ENCODE measurements around the gene ZNF333.
"Not testable (repeated sequence)": the region's sequence is repeated elsewhere in the genome, so short reads cannot be mapped to it uniquely, and the experiment has no call there.

The ZNF333 gene

GRCh38 chr19:14764401-14764800 is 74.6 kb downstream of the ZNF333 start:
- peaks cover 0 to 2% of the 10 kb centered on the region in 2 donors for H3K9me3 ChIP-seq (replicated peaks in 1 of 2; ENCODE audit: control insufficient read depth in 2 of 2, insufficient read depth in 1 of 2, low read depth in 1 of 2, low read length in 2 of 2)
- H3K18ac ChIP-seq (ENCODE audit: low read length) = no peak overlapping the region
- no peak overlapping the region for H2BK5ac ChIP-seq (ENCODE audit: low read length)
- no peak overlapping the region for H3K4me3 ChIP-seq (ENCODE audit: low read length in 2 of 2)
- no peak overlapping the region for H3K4ac ChIP-seq (ENCODE audit: low read length)
- H2BK15ac ChIP-seq (ENCODE audit: low read length) = no peak overlapping the region
- no peak overlapping the region for H3K9ac ChIP-seq (ENCODE audit: low read depth, low read length, poor library complexity)
- H2BK12ac ChIP-seq (ENCODE audit: low read length) = no peak overlapping the region
- H2BK120ac ChIP-seq (ENCODE audit: low read depth, low read length) = no peak overlapping the region
- no peak overlapping the region for H4K8ac ChIP-seq (ENCODE audit: low read depth, low read length)
- WGBS, 2 donors (ENCODE audit: extremely low coverage in 2 of 2, insufficient read length in 2 of 2, insufficient replicate concordance in 1 of 2) = no CpG with 5 or more reads among the region's 9 CpGs
- no peak overlapping the region for H3K4me2 ChIP-seq (ENCODE audit: insufficient read depth, low read length, poor library complexity, severe bottlenecking)
- H3K27me3 ChIP-seq (ENCODE audit: control insufficient read depth in 3 of 3, insufficient read depth in 3 of 3, low read depth in 1 of 3, low read length in 3 of 3) = no peaks in the 10 kb centered on the region
- H3K23ac ChIP-seq (ENCODE audit: low read depth, low read length, poor library complexity) = no peak overlapping the region
- no peaks in the 10 kb centered on the region for H3K79me1 ChIP-seq (ENCODE audit: low read depth, low read length)
- H3K27ac ChIP-seq (replicated peaks; ENCODE audit: low read length) = no peak overlapping the region
- no peak overlapping the region for H3K14ac ChIP-seq (ENCODE audit: low read length)
- no peak for DNase-seq (ENCODE audit: low spot score)
- H2AFZ ChIP-seq (ENCODE audit: low read length) = no peak overlapping the region
- no peak overlapping the region for H4K91ac ChIP-seq (ENCODE audit: low read depth, low read length, poor library complexity)
- H3K36me3 ChIP-seq (replicated peaks in 1 of 2; ENCODE audit: control insufficient read depth in 2 of 2, insufficient read depth in 2 of 2, low read length in 2 of 2) = peaks cover 0 to 3% of the 10 kb centered on the region in 2 donors
- peak overlapping the region; percentile 14 for H2AK5ac ChIP-seq (ENCODE audit: low read depth, low read length)
- H3K4me1 ChIP-seq (ENCODE audit: control insufficient read depth in 2 of 2, insufficient read depth in 1 of 2, low read depth in 1 of 2, low read length in 2 of 2) = peaks cover 0 to 1% of the 10 kb centered on the region in 2 donors

- H3K9me3 ChIP-seq (replicated peaks in 1 of 2; ENCODE audit: control insufficient read depth in 2 of 2, insufficient read depth in 1 of 2, low read depth in 1 of 2, low read length in 2 of 2); H2AK5ac ChIP-seq (ENCODE audit: low read depth, low read length); H3K4me1 ChIP-seq (ENCODE audit: control insufficient read depth in 2 of 2, insufficient read depth in 1 of 2, low read depth in 1 of 2, low read length in 2 of 2); H4K91ac ChIP-seq (ENCODE audit: low read depth, low read length, poor library complexity); H3K14ac ChIP-seq (ENCODE audit: low read length); H2BK15ac ChIP-seq (ENCODE audit: low read length); H3K27me3 ChIP-seq (ENCODE audit: control insufficient read depth in 3 of 3, insufficient read depth in 3 of 3, low read depth in 1 of 3, low read length in 3 of 3); H3K4me2 ChIP-seq (ENCODE audit: insufficient read depth, low read length, poor library complexity, severe bottlenecking); H2BK5ac ChIP-seq (ENCODE audit: low read length); H3K27ac ChIP-seq (replicated peaks; ENCODE audit: low read length); H3K9ac ChIP-seq (ENCODE audit: low read depth, low read length, poor library complexity); H3K4me3 ChIP-seq (ENCODE audit: low read length in 2 of 2); H3K79me1 ChIP-seq (ENCODE audit: low read depth, low read length); H3K23ac ChIP-seq (ENCODE audit: low read depth, low read length, poor library complexity); H3K18ac ChIP-seq (ENCODE audit: low read length); H2AFZ ChIP-seq (ENCODE audit: low read length); H4K8ac ChIP-seq (ENCODE audit: low read depth, low read length); H3K4ac ChIP-seq (ENCODE audit: low read length); H2BK12ac ChIP-seq (ENCODE audit: low read length); H3K36me3 ChIP-seq (replicated peaks in 1 of 2; ENCODE audit: control insufficient read depth in 2 of 2, insufficient read depth in 2 of 2, low read length in 2 of 2); H2BK120ac ChIP-seq (ENCODE audit: low read depth, low read length); DNase-seq (ENCODE audit: low spot score): not testable (repeated sequence)
- no CpG with 5 or more reads among the region's 18 CpGs for WGBS, 2 donors (ENCODE audit: extremely low coverage in 2 of 2, insufficient read length in 2 of 2, insufficient replicate concordance in 1 of 2)
Measured at GRCh38 chr19:14765403-14765802, 75.6 kb downstream of the ZNF333 start.

- not testable (repeated sequence) for H3K9ac ChIP-seq (ENCODE audit: low read depth, low read length, poor library complexity); H3K4me1 ChIP-seq (ENCODE audit: control insufficient read depth in 2 of 2, insufficient read depth in 1 of 2, low read depth in 1 of 2, low read length in 2 of 2); H3K79me1 ChIP-seq (ENCODE audit: low read depth, low read length); H3K23ac ChIP-seq (ENCODE audit: low read depth, low read length, poor library complexity); H2AK5ac ChIP-seq (ENCODE audit: low read depth, low read length); H2BK15ac ChIP-seq (ENCODE audit: low read length); H3K18ac ChIP-seq (ENCODE audit: low read length); H4K8ac ChIP-seq (ENCODE audit: low read depth, low read length); H3K9me3 ChIP-seq (replicated peaks in 1 of 2; ENCODE audit: control insufficient read depth in 2 of 2, insufficient read depth in 1 of 2, low read depth in 1 of 2, low read length in 2 of 2); H2AFZ ChIP-seq (ENCODE audit: low read length); H3K4ac ChIP-seq (ENCODE audit: low read length); H2BK120ac ChIP-seq (ENCODE audit: low read depth, low read length); H4K91ac ChIP-seq (ENCODE audit: low read depth, low read length, poor library complexity); H3K4me3 ChIP-seq (ENCODE audit: low read length in 2 of 2); H3K36me3 ChIP-seq (replicated peaks in 1 of 2; ENCODE audit: control insufficient read depth in 2 of 2, insufficient read depth in 2 of 2, low read length in 2 of 2); H3K4me2 ChIP-seq (ENCODE audit: insufficient read depth, low read length, poor library complexity, severe bottlenecking); DNase-seq (ENCODE audit: low spot score); H2BK5ac ChIP-seq (ENCODE audit: low read length); H3K27ac ChIP-seq (replicated peaks; ENCODE audit: low read length); H2BK12ac ChIP-seq (ENCODE audit: low read length); H3K27me3 ChIP-seq (ENCODE audit: control insufficient read depth in 3 of 3, insufficient read depth in 3 of 3, low read depth in 1 of 3, low read length in 3 of 3); H3K14ac ChIP-seq (ENCODE audit: low read length)
- no CpG with 5 or more reads among the region's 15 CpGs for WGBS, 2 donors (ENCODE audit: extremely low coverage in 2 of 2, insufficient read length in 2 of 2, insufficient replicate concordance in 1 of 2)
Measured at GRCh38 chr19:14765841-14766240, 76.0 kb downstream of the ZNF333 start.

GRCh38 chr19:14767466-14767971 is 77.7 kb downstream of the ZNF333 start:
- no peak overlapping the region for H2BK12ac ChIP-seq (ENCODE audit: low read length)
- H3K9me3 ChIP-seq (replicated peaks in 1 of 2; ENCODE audit: control insufficient read depth in 2 of 2, insufficient read depth in 1 of 2, low read depth in 1 of 2, low read length in 2 of 2) = peaks cover 0 to 2% of the 10 kb centered on the region in 2 donors
- H3K18ac ChIP-seq (ENCODE audit: low read length) = no peak overlapping the region
- H4K91ac ChIP-seq (ENCODE audit: low read depth, low read length, poor library complexity) = no peak overlapping the region
- WGBS, 2 donors (ENCODE audit: extremely low coverage in 2 of 2, insufficient read length in 2 of 2, insufficient replicate concordance in 1 of 2) = no CpG with 5 or more reads among the region's 2 CpGs
- H2BK120ac ChIP-seq (ENCODE audit: low read depth, low read length) = no peak overlapping the region
- no peak overlapping the region for H3K4ac ChIP-seq (ENCODE audit: low read length)
- H3K27ac ChIP-seq (replicated peaks; ENCODE audit: low read length) = no peak overlapping the region
- H3K36me3 ChIP-seq (replicated peaks in 1 of 2; ENCODE audit: control insufficient read depth in 2 of 2, insufficient read depth in 2 of 2, low read length in 2 of 2) = peaks cover 0 to 3% of the 10 kb centered on the region in 2 donors
- no peaks in the 10 kb centered on the region for H3K79me1 ChIP-seq (ENCODE audit: low read depth, low read length)
- H3K4me2 ChIP-seq (ENCODE audit: insufficient read depth, low read length, poor library complexity, severe bottlenecking) = no peak overlapping the region
- H2BK5ac ChIP-seq (ENCODE audit: low read length) = no peak overlapping the region
- H3K27me3 ChIP-seq (ENCODE audit: control insufficient read depth in 3 of 3, insufficient read depth in 3 of 3, low read depth in 1 of 3, low read length in 3 of 3) = no peaks in the 10 kb centered on the region
- H3K9ac ChIP-seq (ENCODE audit: low read depth, low read length, poor library complexity) = no peak overlapping the region
- no peak overlapping the region for H2BK15ac ChIP-seq (ENCODE audit: low read length)
- H3K14ac ChIP-seq (ENCODE audit: low read length) = no peak overlapping the region
- H2AK5ac ChIP-seq (ENCODE audit: low read depth, low read length) = no peak overlapping the region
- H4K8ac ChIP-seq (ENCODE audit: low read depth, low read length) = no peak overlapping the region
- H3K4me1 ChIP-seq (ENCODE audit: control insufficient read depth in 2 of 2, insufficient read depth in 1 of 2, low read depth in 1 of 2, low read length in 2 of 2) = peaks cover 0 to 2% of the 10 kb centered on the region in 2 donors
- H3K4me3 ChIP-seq (ENCODE audit: low read length in 2 of 2) = no peak overlapping the region
- no peak overlapping the region for H2AFZ ChIP-seq (ENCODE audit: low read length)
- no peak overlapping the region for H3K23ac ChIP-seq (ENCODE audit: low read depth, low read length, poor library complexity)
- no peak for DNase-seq (ENCODE audit: low spot score)
